Esophagus muscularis mucosa (tissue), 4 donors: Measurements from ENCODE around the gene PAX9. TPM values are rescaled to one million over a fixed set of nuclear protein-coding genes. Genes with fewer than 3 reads are reported as not detected.
"Not testable (repeated sequence)": the region's sequence is repeated elsewhere in the genome, so short reads cannot be mapped to it uniquely, and the experiment has no call there.

ENCODE experiments used
- DNase-seq: peaks from one replicate; pipeline ENCODE4 v3.0.0-alpha.2; 2017; ENCODE audit errors: extremely low spot score
- H3K27ac ChIP-seq, 4 donors: fragments of 200-600 bp; sonication (generic); replicated peaks in 1 of 4; 1 replicate in 3 of 4; 2 replicates in 1 of 4; pipeline ENCODE4 v1.5.1; 2016 to 2019; ENCODE audit warnings: mild to moderate bottlenecking in 1 of 4
- H3K27me3 ChIP-seq, 4 donors: fragments of 200-600 bp; sonication (generic); one replicate each; pipeline versions ENCODE4 v1.5.1 to v1.6.0; 2016 to 2019
- H3K36me3 ChIP-seq, 4 donors: fragments of 200-600 bp; sonication (generic); one replicate each; pipeline ENCODE4 v1.5.1; 2016 to 2019
- H3K4me1 ChIP-seq, 4 donors: fragments of 200-600 bp; sonication (generic); one replicate each; pipeline ENCODE4 v1.5.1; 2016 to 2019
- H3K4me3 ChIP-seq, 4 donors: fragments of 200-600 bp; sonication (generic); 1 replicate in 2 of 4; 2 replicates in 2 of 4; pipeline ENCODE4 v1.5.1; 2016 to 2019; ENCODE audit warnings: mild to moderate bottlenecking in 4 of 4, moderate library complexity in 1 of 4
- H3K9me3 ChIP-seq, 4 donors: fragments of 200-600 bp; sonication (generic); 1 replicate in 3 of 4; 2 replicates in 1 of 4; pipeline ENCODE4 v1.5.1; 2016 to 2019
- CTCF ChIP-seq, 3 experiments: fragments of 200-600 bp in 2 of 3; fragments of 450-650 bp in 1 of 3; sonication (generic) in 2 of 3; IDR thresholded peaks; one replicate each; pipeline ENCODE4 v1.5.1; 2017 to 2019; ENCODE audit warnings: antibody characterized with exemption in 3 of 3, mild to moderate bottlenecking in 2 of 3, moderate library complexity in 1 of 3
- EP300 ChIP-seq: sonication (generic); formaldehyde crosslinking; IDR thresholded peaks from one replicate; pipeline ENCODE4 v1.6.1; 2017; ENCODE audit warnings: antibody characterized with exemption
- POLR2A ChIP-seq: fragments of 450-650 bp; IDR thresholded peaks from one replicate; pipeline ENCODE4 v1.6.1; 2017; ENCODE audit warnings: antibody characterized with exemption, moderate library complexity, mild to moderate bottlenecking, low read depth
- POLR2AphosphoS5 ChIP-seq, 2 donors: sonication (generic); formaldehyde crosslinking; IDR thresholded peaks; one replicate each; pipeline ENCODE4 v1.6.1; 2017; ENCODE audit warnings: antibody characterized with exemption in 2 of 2
- WGBS: methylation state at CpG from one replicate; pipeline ENCODE4 v1.1.5; 2018; 5-methylcytosine and 5-hydroxymethylcytosine counted together
- intact Hi-C: fragments of 100-400 bp; cut with DNase I; formaldehyde crosslinking; loops from one replicate; pipeline ENCODE4 v1.15.1; 2023
- total RNA-seq, 4 donors: library from RNA; depleted of rRNA; stranded (reverse); fragments of >200 nt; gene quantifications; one replicate each; pipeline versions ENCODE4 v1.1.0 to v1.2.1, GENCODE V29; 2016

PAX9 gene
- total RNA-seq, 4 donors from 2014 or later: 0.50 to 2.1 (median 0.77) TPM

DNA sequence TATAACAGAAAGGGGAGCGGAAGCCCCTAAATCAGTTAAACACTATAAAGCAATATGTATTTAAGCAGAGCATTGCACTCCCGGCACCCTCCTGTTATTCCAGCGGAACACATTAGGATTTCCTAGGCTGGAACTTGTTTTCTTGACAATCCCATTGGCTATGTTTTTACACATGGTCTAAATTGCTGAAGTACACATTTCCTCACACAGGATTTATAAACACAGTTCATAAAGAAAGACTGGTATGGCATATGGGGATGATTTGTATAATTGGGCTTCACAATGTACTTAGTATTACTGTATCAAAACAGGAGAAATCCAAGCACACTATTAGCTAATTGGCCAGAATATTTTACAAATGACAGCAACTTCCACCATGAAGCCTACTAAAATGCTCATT, 23.3 kb downstream of the PAX9 start:
- WGBS: 96% methylated on average over 3 of the region's 3 CpGs
- intact Hi-C loops: no loop called here
- no peak for TF ChIP-seq CTCF (IDR thresholded peaks at IDR 0.05)
- no peak for TF ChIP-seq EP300
- no peak for TF ChIP-seq POLR2A
- TF ChIP-seq POLR2AphosphoS5 (IDR thresholded peaks at IDR 0.05): no peak
- Histone ChIP-seq H3K4me1 (no peaks in the 10 kb centered on the region), H3K36me3 (no peaks in the 10 kb centered on the region), H3K4me3 (no peak overlapping the region), H3K27ac (no peak overlapping the region), H3K27me3 (no peaks in the 10 kb centered on the region), H3K9me3 (no peaks in the 10 kb centered on the region)
- DNase-seq: peak; percentile 10

GRCh38 chr14:36690311-36691040, 28.8 kb downstream of the PAX9 start:
- TF ChIP-seq EP300 (no peak), CTCF (IDR thresholded peaks at IDR 0.05) (no peak), POLR2AphosphoS5 (IDR thresholded peaks at IDR 0.05) (no peak), POLR2A (no peak)
- H3K27me3 ChIP-seq: no peaks in the 10 kb centered on the region
- DNase-seq: no peak
- whole genome bisulfite sequencing: 70% methylated on average over 1 of the region's 1 CpG
- H3K36me3 ChIP-seq: no peaks in the 10 kb centered on the region
- no peak overlapping the region for H3K27ac ChIP-seq
- no peak overlapping the region for H3K4me3 ChIP-seq
- intact Hi-C loops: no loop called here
- H3K9me3 ChIP-seq: no peaks in the 10 kb centered on the region
- H3K4me1 ChIP-seq: no peaks in the 10 kb centered on the region

DNA sequence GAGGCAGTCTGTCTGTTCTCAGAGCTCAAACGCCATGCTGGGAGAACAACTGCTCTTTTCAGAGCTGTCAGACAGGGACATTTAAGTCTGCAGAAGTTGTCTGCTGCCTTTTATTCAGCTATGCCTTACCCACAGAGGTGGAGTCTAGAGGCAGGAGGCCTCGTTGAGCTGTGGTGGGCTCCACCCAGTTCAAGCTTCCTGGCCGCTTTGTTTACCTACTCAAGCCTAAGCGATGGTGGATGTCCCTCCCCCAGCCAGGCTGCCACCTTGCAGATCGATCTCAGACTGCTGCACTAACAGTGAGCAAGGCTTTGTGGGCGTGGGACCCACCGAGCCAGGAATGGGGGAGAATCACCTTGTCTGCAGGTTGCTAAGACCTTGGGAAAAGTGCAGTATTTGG, 37.8 kb downstream of the PAX9 start:
- H3K27ac ChIP-seq, H3K4me1 ChIP-seq, H3K9me3 ChIP-seq, H3K27me3 ChIP-seq, H3K4me3 ChIP-seq, intact Hi-C loops, H3K36me3 ChIP-seq: not testable (repeated sequence)
- 88% methylated on average over 1 of the region's 7 CpGs for WGBS
- DNase-seq: peak; percentile 47

GRCh38 chr14:36700651-36701050, 39.0 kb downstream of the PAX9 start:
- Histone ChIP-seq H3K9me3 (peaks cover 0 to 5% (median 0%) of the 10 kb centered on the region in 4 donors), H3K27ac (no peak overlapping the region), H3K27me3 (no peaks in the 10 kb centered on the region), H3K4me1 (no peaks in the 10 kb centered on the region), H3K4me3 (no peak overlapping the region), H3K36me3 (no peaks in the 10 kb centered on the region)
- TF ChIP-seq CTCF (IDR thresholded peaks at IDR 0.05) (no peak), POLR2AphosphoS5 (IDR thresholded peaks at IDR 0.05) (no peak), EP300 (no peak), POLR2A (no peak)
- 100% methylated on average over 1 of the region's 1 CpG for WGBS
- intact Hi-C loops: no loop called here
- peak; percentile 7 for DNase-seq

GRCh38 chr14:36701132-36701531, 39.5 kb downstream of the PAX9 start:
- H3K27me3 ChIP-seq: no peaks in the 10 kb centered on the region
- DNase-seq: no peak
- H3K9me3 ChIP-seq: peaks cover 0 to 5% (median 0%) of the 10 kb centered on the region in 4 donors
- no peak overlapping the region for H3K27ac ChIP-seq
- intact Hi-C loops: no loop called here
- H3K4me3 ChIP-seq: no peak overlapping the region
- TF ChIP-seq CTCF (IDR thresholded peaks at IDR 0.05): no peak
- no peak for TF ChIP-seq EP300
- no peak for TF ChIP-seq POLR2A
- no peak for TF ChIP-seq POLR2AphosphoS5 (IDR thresholded peaks at IDR 0.05)
- H3K4me1 ChIP-seq: no peaks in the 10 kb centered on the region
- no peaks in the 10 kb centered on the region for H3K36me3 ChIP-seq
- 50% methylated on average over 1 of the region's 1 CpG for WGBS
